Erythroblast (primary cell): ENCODE measurements around the gene MSI2.

Experiments
- GATA1 ChIP-seq: IDR thresholded peaks from 2 replicates; pipeline ENCODE4 v1.6.1; 2011; ENCODE audit warnings: low read depth, mild to moderate bottlenecking, control low read depth, low read length, moderate library complexity
- POLR2A ChIP-seq: IDR thresholded peaks from 2 replicates; pipeline ENCODE4 v1.6.1; 2011; ENCODE audit warnings: mild to moderate bottlenecking, low read length

DNA sequence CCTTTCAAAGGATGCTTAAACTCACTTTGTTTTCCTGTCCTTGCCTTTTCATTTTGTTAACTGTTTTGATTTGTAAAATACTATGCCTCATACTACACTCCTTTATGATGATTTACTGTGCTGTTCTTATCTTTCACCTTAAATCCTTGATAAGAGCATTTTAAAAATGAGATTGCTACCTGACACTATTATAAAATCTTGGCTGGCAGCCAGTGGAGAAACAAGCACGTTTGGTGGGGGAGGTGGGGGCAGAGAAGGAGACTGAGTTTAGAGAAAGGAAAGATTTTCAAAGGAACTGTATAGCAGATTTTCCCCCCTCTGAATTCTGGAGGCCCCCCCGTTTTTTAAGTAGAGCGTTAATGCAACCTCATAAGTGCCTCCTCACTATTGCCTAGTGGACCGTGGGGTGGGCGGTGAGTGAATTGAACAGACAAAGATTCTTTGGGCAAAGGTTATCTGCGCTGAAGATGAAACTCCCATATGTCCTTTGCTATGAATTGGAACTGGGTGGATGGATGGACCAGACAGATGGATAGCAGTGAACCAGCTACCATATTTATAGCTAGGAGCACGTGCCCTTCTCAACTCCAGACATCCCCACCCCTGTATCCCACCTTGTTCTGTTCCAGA, 288.6 kb downstream of the MSI2 start:
- no peak for TF ChIP-seq POLR2A
- TF ChIP-seq GATA1, result no peak
